Measurements from ENCODE around the gene CFAP74. TPM values are rescaled to one million over a fixed set of nuclear protein-coding genes. Genes with fewer than 3 reads are reported as not detected.
A peak's percentile ranks its signal among the peaks of the same experiment; 100 is the strongest.

Gene CFAP74
- total and polyA plus RNA-seq, 9 of the 15 experiments (the other 6 are each of a cell fraction or from before 2014, with no cell fraction given): 0.03 to 0.15 (median 0.05) TPM; not detected in 6

GRCh38 chr1:1889090-1889750 is 114.4 kb downstream of the CFAP74 start (continued):
- 0 out of 2 replicates have a peak, but pooled peaks have one; percentile 24 for TF ChIP-seq ZBTB40 (IDR thresholded peaks at IDR 0.05)
- no peak for TF ChIP-seq ZBTB40 (CRISPR knock-in tag; IDR thresholded peaks at IDR 0.05)
- peak; percentile 68 for TF ChIP-seq ZNF384 (IDR thresholded peaks at IDR 0.05; ENCODE audit: low read depth, low read length)
- no peak for TF ChIP-seq NELFE (IDR thresholded peaks at IDR 0.05; ENCODE audit: insufficient read depth, insufficient read length)
- TF ChIP-seq NFXL1 (CRISPR knock-in tag; IDR thresholded peaks at IDR 0.05): no peak
- 0 out of 2 replicates have a peak, but pooled peaks have one; percentile 18 for TF ChIP-seq ZBTB33 (CRISPR knock-in tag; IDR thresholded peaks at IDR 0.05)
- TF ChIP-seq RCOR1 (IDR thresholded peaks at IDR 0.05; ENCODE audit: borderline replicate concordance in 1 of 2, low read depth in 2 of 2, low read length in 2 of 2): 0 out of 4 replicates have a peak, but pooled peaks of 1 of the 2 experiments have one; percentile 24
- 0 out of 2 replicates have a peak, but pooled peaks have one; percentile 0 for TF ChIP-seq GABPB1 (CRISPR knock-in tag; IDR thresholded peaks at IDR 0.05)
- 0 out of 2 replicates have a peak, but pooled peaks have one; percentile 17 for TF ChIP-seq HLTF (IDR thresholded peaks at IDR 0.05)
- TF ChIP-seq SMARCA4 (IDR thresholded peaks at IDR 0.05): peak; percentile 35; the same call in 1 of the 2 replicates
- 0 out of 4 replicates have a peak, but pooled peaks of 1 of the 2 experiments have one; percentile 26 for TF ChIP-seq KDM1A (IDR thresholded peaks at IDR 0.05)
- peak; percentile 11; the same call in 1 of the 2 replicates for TF ChIP-seq KAT7 (CRISPR knock-in tag; IDR thresholded peaks at IDR 0.05; ENCODE audit: borderline replicate concordance)
- TF ChIP-seq BCOR (IDR thresholded peaks at IDR 0.05): peak; percentile 88
